Measurements from ENCODE around the gene FADD. TPM values are rescaled to one million over a fixed set of nuclear protein-coding genes. Genes with fewer than 3 reads are reported as not detected.

The FADD gene
- polyA plus RNA-seq, 3 donors = 5.4 to 9.5 (median 7.7) TPM

GRCh38 chr11:70183483-70184176 is 19.5 kb upstream of the FADD start:
- TF ChIP-seq CTCF (IDR thresholded peaks at IDR 0.05) = no peak
- no peak overlapping the region for H3K4me3 ChIP-seq (replicated peaks in 1 of 3; ENCODE audit: low read depth in 2 of 3, low read length in 3 of 3)
- no peak for DNase-seq
- H3K4me3 Mint-ChIP-seq = no peak overlapping the region
- no peaks in the 10 kb centered on the region for H3K4me1 ChIP-seq (ENCODE audit: control insufficient read depth in 1 of 2, insufficient read depth in 2 of 2, low read length in 2 of 2)
- intact Hi-C loops (cut with micrococcal nuclease) = no loop called here
- H3K27ac Mint-ChIP-seq = no peak overlapping the region
- no peak overlapping the region for H2AFZ ChIP-seq (ENCODE audit: insufficient read depth, low read depth, low read length, poor library complexity, severe bottlenecking)
- H3K36me3 Mint-ChIP-seq = no peaks in the 10 kb centered on the region
- H3K9ac ChIP-seq (ENCODE audit: insufficient read depth, low read length, poor library complexity, severe bottlenecking) = no peak overlapping the region
- H3K36me3 ChIP-seq (replicated peaks in 1 of 2; ENCODE audit: control insufficient read depth in 1 of 2, insufficient read depth in 2 of 2, low read length in 2 of 2) = no peaks in the 10 kb centered on the region
- no peaks in the 10 kb centered on the region for H3K4me1 Mint-ChIP-seq
- peaks cover 3 to 15% (median 3%) of the 10 kb centered on the region in 3 donors for H3K27me3 Mint-ChIP-seq (ENCODE audit: low read depth in 3 of 3)
- H4K20me1 ChIP-seq (ENCODE audit: insufficient read depth, low read length) = no peaks in the 10 kb centered on the region
- no peaks in the 10 kb centered on the region for H3K27me3 ChIP-seq (ENCODE audit: control insufficient read depth in 2 of 2, insufficient read depth in 2 of 2, low read length in 2 of 2)
- no peak overlapping the region for H3K4me2 ChIP-seq (replicated peaks; ENCODE audit: extremely low read depth, low read length, poor library complexity, severe bottlenecking)
- H3K79me2 ChIP-seq (ENCODE audit: insufficient read depth, low read length) = no peaks in the 10 kb centered on the region
- H3K9me3 ChIP-seq (replicated peaks in 1 of 2; ENCODE audit: control insufficient read depth in 1 of 2, insufficient read depth in 1 of 2, low read length in 2 of 2) = no peaks in the 10 kb centered on the region
- no peaks in the 10 kb centered on the region for H3K9me3 Mint-ChIP-seq
- no peak overlapping the region for H3K27ac ChIP-seq (ENCODE audit: low read depth in 1 of 2, low read length in 2 of 2)
- WGBS (ENCODE audit: insufficient coverage) = 79% methylated on average over 9 of the region's 11 CpGs

GRCh38 chr11:70184396-70184795 is 18.7 kb upstream of the FADD start:
- H3K4me2 ChIP-seq (replicated peaks; ENCODE audit: extremely low read depth, low read length, poor library complexity, severe bottlenecking) = no peak overlapping the region
- TF ChIP-seq CTCF (IDR thresholded peaks at IDR 0.05) = no peak
- H3K79me2 ChIP-seq (ENCODE audit: insufficient read depth, low read length) = no peaks in the 10 kb centered on the region
- no peak overlapping the region for H3K4me3 ChIP-seq (replicated peaks in 1 of 3; ENCODE audit: low read depth in 2 of 3, low read length in 3 of 3)
- H3K27me3 Mint-ChIP-seq (ENCODE audit: low read depth in 3 of 3) = peaks cover 3 to 15% (median 5%) of the 10 kb centered on the region in 3 donors
- no peak overlapping the region for H3K4me3 Mint-ChIP-seq
- intact Hi-C loops (cut with micrococcal nuclease) = no loop called here
- H3K36me3 Mint-ChIP-seq = no peaks in the 10 kb centered on the region
- no peak overlapping the region for H2AFZ ChIP-seq (ENCODE audit: insufficient read depth, low read depth, low read length, poor library complexity, severe bottlenecking)
- H3K36me3 ChIP-seq (replicated peaks in 1 of 2; ENCODE audit: control insufficient read depth in 1 of 2, insufficient read depth in 2 of 2, low read length in 2 of 2) = no peaks in the 10 kb centered on the region
- H3K27ac Mint-ChIP-seq = no peak overlapping the region
- no peaks in the 10 kb centered on the region for H3K4me1 Mint-ChIP-seq
- H3K9me3 Mint-ChIP-seq = no peaks in the 10 kb centered on the region
- DNase-seq = no peak
- H3K27ac ChIP-seq (ENCODE audit: low read depth in 1 of 2, low read length in 2 of 2) = no peak overlapping the region
- no peak overlapping the region for H3K9ac ChIP-seq (ENCODE audit: insufficient read depth, low read length, poor library complexity, severe bottlenecking)
- WGBS (ENCODE audit: insufficient coverage) = 78% methylated on average over 7 of the region's 9 CpGs
- no peaks in the 10 kb centered on the region for H4K20me1 ChIP-seq (ENCODE audit: insufficient read depth, low read length)
- no peaks in the 10 kb centered on the region for H3K27me3 ChIP-seq (ENCODE audit: control insufficient read depth in 2 of 2, insufficient read depth in 2 of 2, low read length in 2 of 2)
- H3K9me3 ChIP-seq (replicated peaks in 1 of 2; ENCODE audit: control insufficient read depth in 1 of 2, insufficient read depth in 1 of 2, low read length in 2 of 2) = no peaks in the 10 kb centered on the region
- no peaks in the 10 kb centered on the region for H3K4me1 ChIP-seq (ENCODE audit: control insufficient read depth in 1 of 2, insufficient read depth in 2 of 2, low read length in 2 of 2)
